ENCODE measurements around the gene MTMR2. TPM values are rescaled to one million over a fixed set of nuclear protein-coding genes. Genes with fewer than 3 reads are reported as not detected.
A peak's percentile ranks its signal among the peaks of the same experiment; 100 is the strongest.

Gene MTMR2
- total and polyA plus RNA-seq, 2 of the 13 experiments (the other 11 are each of a cell fraction or from before 2014, with no cell fraction given): 12.7 to 22.3 TPM

- TF ChIP-seq ZNF780A (CRISPR knock-in tag; IDR thresholded peaks at IDR 0.05) (peak; percentile 51; the same call in 1 of the 2 replicates), ZSCAN25 (CRISPR knock-in tag; IDR thresholded peaks at IDR 0.05) (peak; percentile 50; the same call in 1 of the 2 replicates), LCORL (IDR thresholded peaks at IDR 0.05) (no peak), LCORL (CRISPR knock-in tag; IDR thresholded peaks at IDR 0.05) (peak; percentile 71; the same call in 1 of the 2 replicates), ZNF207 (IDR thresholded peaks at IDR 0.05; ENCODE audit: borderline replicate concordance) (no peak), GABPB1 (CRISPR knock-in tag; IDR thresholded peaks at IDR 0.05) (peak; percentile 99), ZBTB7B (CRISPR knock-in tag; IDR thresholded peaks at IDR 0.05) (peak; percentile 92), HOXA9 (CRISPR knock-in tag; IDR thresholded peaks at IDR 0.05; ENCODE audit: borderline replicate concordance) (peak; percentile 81; the same call in 1 of the 2 replicates), FOSL1 (CRISPR knock-in tag; IDR thresholded peaks at IDR 0.05; ENCODE audit: borderline replicate concordance) (no peak), REXO4 (CRISPR knock-in tag; IDR thresholded peaks at IDR 0.05; ENCODE audit: borderline replicate concordance) (no peak), TOPORS (CRISPR knock-in tag; IDR thresholded peaks at IDR 0.05) (peak; percentile 49; the same call in 1 of the 2 replicates), ZNF674 (CRISPR knock-in tag; IDR thresholded peaks at IDR 0.05; ENCODE audit: low read depth) (0 out of 2 replicates have a peak, but pooled peaks have one; percentile 70), MBNL3 (CRISPR knock-in tag; conservative IDR thresholded peaks at IDR 0.05) (no peak)
- TF ChIP-seq, protein P1, sequence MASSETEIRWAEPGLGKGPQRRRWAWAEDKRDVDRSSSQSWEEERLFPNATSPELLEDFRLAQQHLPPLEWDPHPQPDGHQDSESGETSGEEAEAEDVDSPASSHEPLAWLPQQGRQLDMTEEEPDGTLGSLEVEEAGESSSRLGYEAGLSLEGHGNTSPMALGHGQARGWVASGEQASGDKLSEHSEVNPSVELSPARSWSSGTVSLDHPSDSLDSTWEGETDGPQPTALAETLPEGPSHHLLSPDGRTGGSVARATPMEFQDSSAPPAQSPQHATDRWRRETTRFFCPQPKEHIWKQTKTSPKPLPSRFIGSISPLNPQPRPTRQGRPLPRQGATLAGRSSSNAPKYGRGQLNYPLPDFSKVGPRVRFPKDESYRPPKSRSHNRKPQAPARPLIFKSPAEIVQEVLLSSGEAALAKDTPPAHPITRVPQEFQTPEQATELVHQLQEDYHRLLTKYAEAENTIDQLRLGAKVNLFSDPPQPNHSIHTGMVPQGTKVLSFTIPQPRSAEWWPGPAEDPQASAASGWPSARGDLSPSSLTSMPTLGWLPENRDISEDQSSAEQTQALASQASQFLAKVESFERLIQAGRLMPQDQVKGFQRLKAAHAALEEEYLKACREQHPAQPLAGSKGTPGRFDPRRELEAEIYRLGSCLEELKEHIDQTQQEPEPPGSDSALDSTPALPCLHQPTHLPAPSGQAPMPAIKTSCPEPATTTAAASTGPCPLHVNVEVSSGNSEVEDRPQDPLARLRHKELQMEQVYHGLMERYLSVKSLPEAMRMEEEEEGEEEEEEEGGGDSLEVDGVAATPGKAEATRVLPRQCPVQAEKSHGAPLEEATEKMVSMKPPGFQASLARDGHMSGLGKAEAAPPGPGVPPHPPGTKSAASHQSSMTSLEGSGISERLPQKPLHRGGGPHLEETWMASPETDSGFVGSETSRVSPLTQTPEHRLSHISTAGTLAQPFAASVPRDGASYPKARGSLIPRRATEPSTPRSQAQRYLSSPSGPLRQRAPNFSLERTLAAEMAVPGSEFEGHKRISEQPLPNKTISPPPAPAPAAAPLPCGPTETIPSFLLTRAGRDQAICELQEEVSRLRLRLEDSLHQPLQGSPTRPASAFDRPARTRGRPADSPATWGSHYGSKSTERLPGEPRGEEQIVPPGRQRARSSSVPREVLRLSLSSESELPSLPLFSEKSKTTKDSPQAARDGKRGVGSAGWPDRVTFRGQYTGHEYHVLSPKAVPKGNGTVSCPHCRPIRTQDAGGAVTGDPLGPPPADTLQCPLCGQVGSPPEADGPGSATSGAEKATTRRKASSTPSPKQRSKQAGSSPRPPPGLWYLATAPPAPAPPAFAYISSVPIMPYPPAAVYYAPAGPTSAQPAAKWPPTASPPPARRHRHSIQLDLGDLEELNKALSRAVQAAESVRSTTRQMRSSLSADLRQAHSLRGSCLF (CRISPR knock-in tag; IDR thresholded peaks at IDR 0.05; ENCODE audit: borderline replicate concordance): no peak
- TF ChIP-seq, protein P2, sequence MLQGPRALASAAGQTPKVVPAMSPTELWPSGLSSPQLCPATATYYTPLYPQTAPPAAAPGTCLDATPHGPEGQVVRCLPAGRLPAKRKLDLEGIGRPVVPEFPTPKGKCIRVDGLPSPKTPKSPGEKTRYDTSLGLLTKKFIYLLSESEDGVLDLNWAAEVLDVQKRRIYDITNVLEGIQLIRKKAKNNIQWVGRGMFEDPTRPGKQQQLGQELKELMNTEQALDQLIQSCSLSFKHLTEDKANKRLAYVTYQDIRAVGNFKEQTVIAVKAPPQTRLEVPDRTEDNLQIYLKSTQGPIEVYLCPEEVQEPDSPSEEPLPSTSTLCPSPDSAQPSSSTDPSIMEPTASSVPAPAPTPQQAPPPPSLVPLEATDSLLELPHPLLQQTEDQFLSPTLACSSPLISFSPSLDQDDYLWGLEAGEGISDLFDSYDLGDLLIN (CRISPR knock-in tag; IDR thresholded peaks at IDR 0.05; ENCODE audit: borderline replicate concordance): peak; percentile 82; the same call in 1 of the 2 replicates
Observed at GRCh38 chr11:95923728-95924413, at the start of gene MTMR2 (continued).

Measured in HepG2 (cell line).